SKM-1 treated with dmso at 0.1 percent for 144 hours (cell line): ENCODE measurements around the gene TRPV6.
A peak's percentile ranks its signal among the peaks of the same experiment; 100 is the strongest.

Source experiments
- DNase-seq: peaks from one replicate; lab custom pipeline; 2025; ENCODE audit not compliant: unreplicated experiment; lab: John Stamatoyannopoulos, UW

Gene TRPV6

DNA sequence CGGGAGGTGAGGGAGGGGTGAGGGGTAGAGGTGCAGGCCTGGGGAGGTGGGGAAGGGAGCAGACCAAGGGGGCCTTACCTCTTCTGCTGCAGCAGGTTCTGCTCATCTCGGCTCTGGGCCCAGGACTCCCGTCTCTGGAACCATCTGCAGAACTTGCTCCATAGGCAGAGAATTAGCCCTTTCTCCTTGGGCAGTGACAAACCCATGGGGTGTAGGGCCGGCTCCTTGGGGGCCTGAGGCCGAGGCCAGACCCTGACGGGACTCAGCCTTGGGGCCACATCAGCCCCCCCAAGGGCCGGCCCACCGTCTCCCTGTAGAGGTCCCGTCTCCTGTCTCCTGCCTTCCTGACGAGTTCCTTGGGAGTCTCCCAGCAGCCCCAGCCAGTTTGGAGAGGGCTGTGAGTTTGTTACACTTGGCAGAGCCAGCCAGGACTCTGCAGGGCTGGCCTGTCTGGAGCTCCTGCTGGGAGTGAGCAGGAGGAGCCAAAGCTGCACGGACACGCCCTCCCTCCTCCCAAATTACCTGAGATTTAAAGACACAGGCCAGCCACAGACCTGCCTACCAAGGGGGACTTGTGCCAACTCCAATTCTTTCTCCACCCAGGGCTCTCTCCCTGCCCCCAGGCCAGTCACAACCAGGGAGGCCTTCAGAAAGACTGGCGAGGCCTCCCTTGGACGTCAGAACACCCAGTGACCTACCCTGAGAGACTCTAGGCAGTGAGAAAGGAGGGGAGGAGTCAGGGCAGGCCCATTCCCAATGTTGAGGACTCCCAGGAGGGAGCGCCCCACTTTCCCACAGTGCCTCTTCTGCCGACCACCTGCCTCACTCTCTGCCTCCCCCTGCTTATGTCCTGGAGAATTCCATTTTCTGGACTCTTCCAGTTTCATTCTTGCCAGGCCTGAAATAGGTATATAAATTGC lies at the start of gene TRPV6:
Gene TRPV6 (minus strand): TSS at position 435 of the 920 bp plus-strand sequence.
- DNase-seq, result no peak

DNA sequence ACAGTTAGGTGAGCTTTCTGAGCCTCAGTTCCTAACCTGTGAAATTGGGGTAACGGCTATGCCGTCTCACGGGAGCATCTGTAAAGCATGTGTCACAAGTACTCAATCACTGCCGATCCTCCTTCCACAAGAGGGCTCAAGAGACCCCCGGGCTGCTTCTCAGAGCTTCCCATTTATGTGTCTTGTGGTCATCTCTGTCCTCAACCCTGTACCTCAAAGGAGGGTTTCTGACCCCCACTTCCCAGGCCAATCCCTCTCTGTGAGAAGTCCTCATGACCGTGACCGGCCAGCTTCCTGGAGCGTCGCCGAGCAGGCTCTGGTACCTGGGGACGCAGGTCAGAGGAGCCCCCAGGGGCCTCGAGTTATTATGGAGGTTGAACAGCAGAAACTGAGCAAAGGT lies 48.5 kb upstream of the TRPV6 start:
- no peak for DNase-seq

DNA sequence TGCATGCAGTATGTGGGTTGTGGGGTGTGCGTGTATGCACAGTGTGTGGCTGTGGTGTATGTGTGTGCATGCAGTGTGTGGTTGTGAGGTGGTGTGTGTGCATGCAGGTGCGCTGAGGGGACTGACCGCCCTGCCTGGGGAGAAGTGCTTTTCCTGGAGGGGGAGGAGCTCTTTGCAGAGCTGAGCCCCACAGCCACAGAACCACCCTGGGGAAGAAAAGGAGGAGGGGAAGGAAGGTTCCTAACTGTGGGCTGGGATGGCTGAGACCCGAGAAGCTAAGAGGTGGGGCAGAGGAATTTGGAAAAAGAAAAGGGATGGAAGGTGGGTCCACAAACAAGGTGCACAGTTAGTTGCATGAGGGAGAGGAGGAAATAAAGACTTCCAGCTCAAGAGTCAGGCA lies 48.1 kb upstream of the TRPV6 start, which contains the start of gene TRPV5:
Gene TRPV5 (minus strand): TSS at position 123 of the 400 bp plus-strand sequence. CDS start 287 bp downstream, outside the sequence.
- DNase-seq, result no peak

DNA sequence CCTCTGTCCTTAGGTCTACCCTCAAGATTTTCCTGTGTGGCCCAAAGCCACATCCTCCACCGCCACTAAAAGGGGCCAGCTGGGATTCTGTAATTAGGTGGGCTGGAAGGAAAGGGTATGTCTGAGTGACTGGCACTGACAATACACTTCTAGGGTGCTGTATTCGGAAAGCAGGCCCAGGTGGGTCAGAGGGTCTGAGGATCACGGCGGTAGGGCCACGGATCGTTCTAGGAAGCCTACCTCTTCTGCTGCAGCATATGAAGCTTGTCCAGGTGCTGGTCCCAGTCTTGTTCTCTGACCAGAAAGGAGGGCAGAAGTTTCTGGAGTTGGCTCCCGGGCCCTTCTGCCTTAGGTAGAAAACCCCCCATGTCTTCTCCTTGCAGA lies 47.5 kb upstream of the TRPV6 start:
- DNase-seq, result no peak

DNA sequence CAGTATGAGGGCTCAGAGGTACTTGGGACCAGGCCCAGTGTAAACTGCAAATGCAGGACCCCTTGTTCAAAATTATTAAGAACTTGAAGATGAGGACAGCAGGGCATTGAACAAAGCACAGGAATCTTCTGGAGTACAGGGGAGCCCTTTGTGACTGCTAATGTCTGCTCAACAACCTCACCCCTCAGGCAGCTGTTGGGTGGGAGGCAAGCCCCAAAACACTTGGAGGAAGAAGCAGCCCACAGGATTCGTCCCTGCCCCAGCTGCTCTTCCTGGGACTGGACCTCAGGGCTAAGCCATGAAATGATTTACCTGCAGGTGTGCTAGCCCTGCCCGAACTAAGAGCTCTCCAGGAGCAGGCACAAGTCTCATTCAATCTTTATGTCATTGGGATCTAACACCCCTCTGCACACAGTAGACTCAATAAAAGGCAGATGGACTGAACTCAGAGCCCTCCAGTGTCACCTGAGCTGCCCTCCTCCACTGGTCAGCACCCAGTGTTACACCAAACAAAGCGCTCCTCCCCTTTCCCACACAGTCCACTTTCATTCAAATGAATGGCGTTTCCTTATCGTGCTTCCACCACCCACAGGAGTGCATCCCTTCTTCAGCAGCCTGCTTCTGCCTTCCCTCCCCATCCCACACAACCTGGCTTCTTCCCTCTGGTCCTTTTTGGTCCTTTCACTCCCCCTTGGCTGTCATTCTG lies 47.0 kb upstream of the TRPV6 start:
- DNase-seq, result no peak

DNA sequence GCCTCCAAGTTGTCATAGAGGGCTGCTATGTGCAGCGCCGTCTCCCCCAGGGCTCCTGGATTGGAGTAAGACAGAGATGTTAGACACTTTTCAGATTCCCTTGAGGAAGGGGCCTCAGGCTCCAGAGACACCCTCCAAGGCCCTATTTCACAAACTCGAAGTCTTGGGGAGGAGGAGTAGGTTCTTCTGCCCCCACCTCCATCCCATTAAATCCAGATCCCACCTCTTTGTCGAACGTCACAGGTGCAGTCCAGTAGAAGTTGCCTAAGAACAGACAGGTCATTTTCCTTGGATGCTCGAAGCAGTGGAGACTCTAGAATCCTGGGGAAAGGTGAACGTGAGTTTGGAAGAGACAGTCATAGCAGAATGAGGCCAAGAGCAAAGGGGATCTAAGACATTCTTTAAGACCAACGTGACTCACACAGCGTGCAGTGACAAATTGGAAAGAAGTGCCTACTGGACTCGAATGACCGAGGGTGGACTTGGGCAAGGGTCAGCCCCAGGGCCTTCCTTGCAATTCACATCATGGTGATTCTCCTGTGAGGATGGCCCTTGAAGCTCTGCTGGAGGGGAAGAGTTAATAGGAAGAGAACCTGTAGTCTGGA lies 44.7 kb upstream of the TRPV6 start:
- no peak for DNase-seq

DNA sequence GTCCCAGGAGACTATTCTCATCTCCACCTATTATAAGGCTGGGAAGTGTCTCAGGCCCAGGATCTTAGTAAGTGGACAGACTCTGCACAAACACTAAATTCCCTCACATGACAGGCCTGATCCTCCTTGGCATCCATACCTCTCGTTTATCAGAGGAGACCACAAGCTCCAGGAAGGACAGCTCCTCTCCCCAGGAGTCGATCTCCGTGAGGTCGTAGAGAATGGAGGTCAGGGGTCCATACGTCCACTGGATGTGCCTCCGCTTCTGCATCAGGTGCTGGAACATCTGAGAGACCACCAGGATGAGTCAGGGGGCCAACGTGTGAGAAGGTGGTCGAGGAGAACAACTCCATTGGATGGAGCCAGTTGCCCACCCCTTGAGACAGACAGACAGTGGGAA lies 42.4 kb upstream of the TRPV6 start:
- no peak for DNase-seq

DNA sequence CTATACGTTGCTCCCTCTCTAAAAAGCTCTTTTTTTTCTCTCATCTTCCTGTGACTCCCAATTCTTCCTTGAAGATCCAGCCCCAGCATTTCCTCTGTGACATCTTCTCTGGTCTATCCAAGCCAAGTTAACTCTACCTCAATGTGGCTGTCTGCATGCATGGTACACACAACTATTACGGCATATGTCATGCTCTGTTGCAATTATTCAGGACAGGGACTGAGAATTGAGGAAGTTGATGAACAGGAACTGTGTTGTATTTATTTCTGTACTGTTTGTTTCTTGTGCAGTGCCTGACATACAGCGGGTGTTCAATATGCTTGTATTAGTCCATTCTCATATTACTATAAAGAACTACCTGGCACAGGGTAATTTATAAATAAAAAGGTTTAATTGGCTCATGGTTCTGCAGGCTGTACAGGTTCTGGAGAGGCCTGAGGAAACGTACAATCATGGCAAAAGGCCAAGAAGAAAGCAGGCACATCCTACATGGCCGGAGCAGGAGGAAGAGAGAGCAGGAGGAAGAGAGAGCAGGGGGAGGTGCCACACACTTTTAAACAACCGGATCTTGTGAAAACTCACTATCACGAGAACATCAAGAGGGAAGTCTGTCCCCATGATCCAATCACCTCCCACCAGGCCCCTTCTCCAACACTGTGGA lies 41.7 kb upstream of the TRPV6 start:
- DNase-seq, result peak; percentile 96

DNA sequence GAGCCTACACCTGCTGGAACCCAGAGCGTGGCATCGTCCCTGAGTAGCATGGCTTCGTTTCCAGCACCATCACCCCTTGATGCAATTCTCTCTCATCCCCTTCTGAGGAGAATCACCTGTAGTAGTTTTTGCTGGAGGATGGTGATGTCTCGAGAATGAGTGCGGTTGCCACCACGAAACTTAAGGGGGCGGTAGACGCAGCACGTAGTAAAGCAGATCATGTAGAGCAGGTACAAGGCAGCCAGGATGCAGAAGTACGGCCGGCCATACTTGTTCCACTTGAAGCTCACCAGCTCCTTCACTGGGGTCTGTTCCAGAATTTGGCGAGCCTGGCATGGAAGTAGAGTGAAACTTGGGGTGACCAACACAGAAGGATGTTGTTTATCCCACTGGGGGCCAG lies 39.9 kb upstream of the TRPV6 start:
- no peak for DNase-seq

DNA sequence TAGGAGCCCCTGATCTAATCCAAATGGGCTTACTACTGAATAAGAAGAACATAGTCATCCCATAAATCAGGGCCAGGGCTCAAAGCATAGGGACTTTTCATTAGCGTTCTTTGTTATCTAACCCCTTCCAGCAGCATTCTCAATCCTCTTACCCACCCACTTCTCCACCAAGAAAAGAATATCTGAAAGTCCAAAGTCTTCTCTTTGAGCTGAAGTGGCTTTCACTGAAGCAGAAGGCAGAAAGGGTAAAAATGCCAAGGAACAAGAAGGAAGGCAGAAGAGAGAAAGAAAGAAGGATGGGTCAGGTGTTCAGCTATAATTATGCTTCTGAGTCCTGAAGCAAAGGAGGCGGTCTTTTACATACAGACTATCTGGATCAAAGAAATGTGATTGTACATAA lies 37.8 kb upstream of the TRPV6 start:
- DNase-seq, result no peak

DNA sequence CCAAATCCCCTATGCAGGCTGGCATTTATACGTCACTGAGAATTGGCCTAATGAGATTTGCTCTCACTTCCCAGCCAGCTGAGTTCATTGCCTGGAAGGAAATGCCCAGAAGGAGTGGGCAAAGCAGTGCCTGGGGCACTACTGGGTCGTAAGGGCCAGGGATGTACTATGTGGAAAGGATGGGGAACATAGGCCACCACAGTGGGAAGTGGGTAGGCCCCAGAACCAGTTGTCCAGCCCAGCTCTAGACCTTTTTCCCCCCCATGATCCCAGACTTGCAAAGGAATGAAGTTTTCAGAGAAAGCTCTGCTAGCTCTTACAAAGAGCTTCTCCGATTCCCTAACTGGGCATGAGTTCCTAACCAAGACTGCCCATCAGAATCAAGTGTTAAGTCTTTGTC lies 34.1 kb upstream of the TRPV6 start:
- no peak for DNase-seq

DNA sequence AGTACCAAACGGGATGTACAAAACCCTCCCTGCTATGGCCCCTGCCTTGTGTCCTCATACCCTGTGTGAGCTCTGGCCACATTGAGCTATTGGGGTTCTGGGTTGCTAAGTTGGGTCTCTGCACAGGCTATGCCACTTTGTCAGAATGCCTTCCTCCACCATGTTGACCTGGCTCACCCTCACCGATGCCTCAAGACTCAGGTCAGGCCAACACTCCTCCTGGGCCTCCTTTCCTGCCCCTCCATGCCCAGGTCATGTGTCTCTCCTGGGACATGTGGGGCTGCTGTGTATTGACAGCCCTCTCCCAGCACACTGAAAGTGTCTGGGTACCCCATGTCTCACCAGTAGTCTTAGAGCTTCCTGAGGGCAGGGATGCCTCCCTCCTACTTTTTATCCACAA lies 33.4 kb upstream of the TRPV6 start:
- DNase-seq, result no peak

DNA sequence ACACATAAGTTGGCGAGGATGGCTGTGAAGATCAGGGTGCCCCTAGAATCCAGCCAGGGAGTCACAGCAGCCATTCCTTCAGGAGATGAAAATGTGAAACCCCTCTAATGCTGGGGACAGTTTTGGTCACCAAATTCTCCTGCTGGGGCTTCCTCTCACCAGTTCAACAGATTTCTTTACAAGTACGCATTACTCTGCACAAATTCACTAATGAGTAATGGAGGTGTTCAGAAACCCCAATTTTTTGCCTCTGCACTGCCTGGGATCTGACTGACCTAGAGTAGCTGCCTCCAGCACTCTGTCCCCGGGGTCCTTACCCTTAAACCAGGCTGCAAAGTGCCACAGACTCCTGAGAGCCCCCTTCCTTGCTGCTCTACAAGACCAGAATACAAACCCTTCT lies 31.9 kb upstream of the TRPV6 start:
- DNase-seq, result no peak

DNA sequence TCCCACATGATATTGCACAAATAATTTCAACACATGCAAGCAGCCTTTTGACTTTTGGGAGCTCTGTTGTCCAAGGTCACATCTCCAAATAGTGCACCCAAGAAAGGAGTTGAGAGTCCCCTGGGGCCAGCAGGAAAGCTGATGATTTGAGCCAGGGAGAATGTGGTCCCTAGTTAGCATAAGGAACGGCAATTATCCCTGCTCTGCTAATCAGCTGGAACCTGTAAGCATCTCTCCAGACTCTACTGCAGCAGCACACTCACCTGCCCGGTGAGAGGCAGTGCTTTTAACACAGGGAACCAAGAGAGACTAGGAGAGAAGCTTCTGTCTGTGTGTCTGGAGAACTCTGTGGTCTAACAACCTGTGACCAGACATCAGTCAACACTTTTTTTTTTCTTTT lies 31.0 kb upstream of the TRPV6 start:
- DNase-seq, result no peak

DNA sequence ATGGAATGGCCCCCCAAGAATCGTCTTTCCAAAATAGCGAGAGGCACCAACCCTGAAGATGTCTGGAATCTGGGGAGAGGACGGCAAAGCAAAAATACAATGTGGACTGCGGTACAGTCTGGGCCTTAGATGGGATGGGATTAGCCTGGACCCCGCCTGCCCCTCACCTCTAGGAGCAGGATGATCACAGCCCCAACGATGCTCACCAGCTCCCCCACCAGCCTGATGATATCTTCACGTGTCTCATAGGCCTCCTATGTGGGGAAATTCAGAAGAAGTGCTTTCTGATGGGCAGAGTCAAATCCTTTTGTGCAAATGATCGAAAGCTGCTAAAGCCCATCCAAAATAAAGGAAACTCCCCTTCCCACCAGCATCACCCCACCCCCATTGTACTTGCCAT lies 29.8 kb upstream of the TRPV6 start:
- no peak for DNase-seq

DNA sequence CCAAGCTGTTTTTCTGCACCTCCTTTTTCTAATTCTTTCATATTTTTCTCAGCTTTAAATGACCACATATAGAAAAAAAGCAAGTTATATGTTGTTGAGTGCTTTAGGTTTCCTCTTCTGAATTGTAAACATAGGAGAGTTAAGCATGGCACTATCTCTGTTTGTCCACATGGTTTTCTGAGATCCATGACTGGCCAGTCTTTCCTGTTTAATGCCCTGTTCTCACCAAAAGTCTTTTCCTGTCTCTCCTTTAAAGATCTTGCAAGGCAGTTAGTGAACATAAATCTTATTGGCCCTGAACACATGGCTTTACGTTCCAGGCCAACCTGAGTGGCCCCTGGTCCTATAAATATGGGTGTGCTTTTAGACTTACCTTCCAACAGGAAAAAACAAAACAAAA lies 28.6 kb upstream of the TRPV6 start:
- DNase-seq, result no peak

DNA sequence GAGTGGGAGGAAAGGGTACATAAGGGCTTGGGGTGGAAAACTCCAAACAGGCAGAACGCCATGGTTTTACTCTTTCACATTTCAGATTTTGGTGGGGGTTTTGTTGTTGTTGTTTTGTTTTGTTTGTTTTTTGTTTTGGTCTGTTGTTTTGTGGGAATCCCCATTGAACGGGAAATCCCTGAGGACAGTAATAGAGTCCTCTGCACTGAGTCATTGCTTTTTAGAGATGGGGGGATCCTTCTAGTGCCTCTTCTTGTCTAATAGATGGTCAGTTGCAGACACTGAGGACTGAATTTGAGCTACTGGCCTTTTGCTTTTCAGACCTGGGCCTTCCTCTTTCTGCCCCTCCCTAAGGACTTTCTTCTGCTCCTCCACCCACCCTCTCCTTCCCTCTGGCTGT lies 28.0 kb upstream of the TRPV6 start:
- no peak for DNase-seq

DNA sequence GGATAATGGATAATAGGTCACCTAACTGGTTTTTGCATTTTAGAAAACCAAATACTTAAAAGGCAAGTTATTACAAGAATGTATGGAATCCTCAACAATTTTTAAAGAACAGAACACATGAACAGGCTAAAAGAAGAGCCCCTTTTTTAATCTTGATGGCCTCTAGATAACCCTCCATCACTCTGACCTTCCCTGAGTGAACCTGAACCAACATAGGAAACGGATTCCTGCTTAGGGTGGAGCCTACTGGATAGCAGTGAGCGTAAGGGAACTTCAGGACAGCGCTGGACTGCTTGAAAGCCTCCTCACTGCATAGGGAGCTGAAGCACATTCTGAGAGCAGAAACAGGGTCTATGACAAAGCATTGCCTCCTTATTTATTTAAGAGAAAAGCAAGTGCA lies 27.5 kb upstream of the TRPV6 start:
- DNase-seq, result no peak

DNA sequence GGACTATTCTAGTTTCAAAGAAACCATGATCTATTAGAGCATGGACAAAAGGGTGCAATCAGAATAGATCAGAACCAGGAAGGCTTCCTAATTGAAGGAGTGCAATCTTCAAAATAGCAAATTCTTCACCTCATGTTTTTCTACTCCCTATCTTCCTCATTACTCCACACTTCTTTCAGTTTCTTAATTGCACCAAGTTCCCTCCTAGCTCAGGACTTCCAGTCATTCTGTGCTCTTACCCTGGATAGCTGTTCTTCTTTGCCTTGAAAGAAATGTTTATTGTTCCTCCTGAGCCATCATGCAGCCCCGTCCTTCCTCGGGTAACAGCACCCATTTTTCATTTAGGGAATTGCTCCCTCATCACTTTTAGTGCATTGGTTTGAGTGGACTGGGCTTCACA lies 24.9 kb upstream of the TRPV6 start:
- no peak for DNase-seq

DNA sequence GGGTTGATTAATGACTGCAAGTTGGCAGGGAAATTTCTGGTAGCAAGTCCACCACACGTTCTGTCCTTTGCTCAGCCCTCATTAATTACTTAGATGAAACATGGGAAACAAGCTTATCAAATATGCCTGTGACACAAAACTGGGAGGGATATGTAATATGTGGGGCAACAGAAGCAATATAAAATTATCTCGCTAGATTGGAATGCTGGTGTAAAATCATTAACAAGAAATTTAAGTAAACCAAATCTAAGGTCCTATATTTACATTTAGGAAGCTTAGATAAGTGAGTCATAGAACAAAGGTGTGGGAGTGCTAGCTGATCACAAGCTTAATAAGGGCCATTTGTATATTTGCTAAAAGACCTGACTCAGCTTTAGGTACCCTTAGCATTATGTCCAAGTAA lies 24.5 kb upstream of the TRPV6 start:
- DNase-seq, result no peak
